GM21619 (cell line): ENCODE results near the gene SLC37A4.
"Not testable (repeated sequence)": the region's sequence is repeated elsewhere in the genome, so short reads cannot be mapped to it uniquely, and the experiment has no call there.

ENCODE experiments used
- ATAC-seq: cut with Tn5 transposase; IDR thresholded peaks from one replicate; pipeline ENCODE4 v1.9.1; 2021; ENCODE audit not compliant: unreplicated experiment

The SLC37A4 gene

DNA sequence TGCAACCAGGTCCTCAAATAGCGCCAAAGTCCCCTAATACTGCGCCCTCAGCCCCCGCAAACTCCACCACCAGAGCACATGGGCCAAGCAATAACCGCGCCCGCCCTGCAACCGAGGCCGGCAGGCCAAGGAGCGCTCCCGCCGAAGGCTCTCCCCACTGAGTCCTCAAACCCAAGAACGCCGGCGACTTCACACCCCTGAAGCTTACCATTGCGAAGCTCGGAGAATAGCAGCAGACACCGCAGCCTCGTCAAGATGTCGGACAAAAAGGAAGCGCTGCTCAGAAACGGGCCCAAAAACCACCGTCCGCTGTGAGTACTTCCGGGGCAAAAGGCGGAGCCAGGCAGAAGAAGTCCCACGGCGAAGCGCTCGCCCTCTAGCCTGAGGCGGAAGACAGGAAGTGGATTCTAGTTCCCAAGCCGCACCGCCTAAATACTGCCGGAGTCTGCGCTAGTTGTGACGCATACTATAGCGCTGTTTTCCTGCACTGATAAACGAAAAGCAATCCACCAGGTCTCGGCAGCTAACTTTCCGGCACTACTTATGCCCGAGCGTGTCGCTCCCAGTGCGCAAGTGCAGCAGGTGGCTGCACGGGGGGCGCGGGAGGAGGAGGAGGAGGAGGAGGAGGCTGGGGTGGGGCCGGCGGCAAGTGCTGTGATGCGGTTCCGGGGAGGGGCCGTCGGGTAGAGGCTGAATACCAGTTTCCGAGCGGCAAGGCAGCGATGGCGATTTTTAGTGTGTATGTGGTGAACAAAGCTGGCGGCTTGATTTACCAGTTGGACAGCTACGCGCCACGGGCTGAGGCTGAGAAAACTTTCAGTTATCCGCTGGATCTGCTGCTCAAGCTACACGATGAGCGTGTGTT is 12.4 kb downstream of the SLC37A4 start, which contains the start of the genes RPS25 and TRAPPC4:
Gene RPS25, minus strand, starts transcription at position 270 of the 865 bp plus-strand sequence. Its CDS starts 59 bp downstream, at position 211.
Gene TRAPPC4, plus strand, starts transcription at position 693 of the 865 bp plus-strand sequence. Its CDS starts 30 bp downstream, at position 723.
- ATAC-seq = peak; percentile 88

DNA sequence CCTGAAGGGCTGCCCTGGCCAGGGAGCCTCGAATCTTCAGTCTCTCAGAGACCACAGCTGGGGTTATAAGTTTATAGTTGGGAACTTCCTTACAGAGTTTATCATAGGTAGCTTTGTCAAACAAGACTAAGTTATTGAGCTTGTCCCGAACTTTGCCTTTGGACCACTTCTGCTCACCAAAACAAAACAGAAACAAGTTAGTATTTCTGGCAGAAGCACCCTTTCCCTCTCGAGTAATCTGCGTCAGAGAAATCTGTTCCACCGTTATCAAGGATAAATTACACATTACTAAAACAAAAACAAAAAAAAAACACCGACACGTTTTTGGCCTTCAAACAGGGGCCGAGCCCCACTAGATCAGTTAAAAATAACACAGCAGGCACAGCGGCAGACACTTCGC is 13.3 kb downstream of the SLC37A4 start:
- ATAC-seq = not testable (repeated sequence)

DNA sequence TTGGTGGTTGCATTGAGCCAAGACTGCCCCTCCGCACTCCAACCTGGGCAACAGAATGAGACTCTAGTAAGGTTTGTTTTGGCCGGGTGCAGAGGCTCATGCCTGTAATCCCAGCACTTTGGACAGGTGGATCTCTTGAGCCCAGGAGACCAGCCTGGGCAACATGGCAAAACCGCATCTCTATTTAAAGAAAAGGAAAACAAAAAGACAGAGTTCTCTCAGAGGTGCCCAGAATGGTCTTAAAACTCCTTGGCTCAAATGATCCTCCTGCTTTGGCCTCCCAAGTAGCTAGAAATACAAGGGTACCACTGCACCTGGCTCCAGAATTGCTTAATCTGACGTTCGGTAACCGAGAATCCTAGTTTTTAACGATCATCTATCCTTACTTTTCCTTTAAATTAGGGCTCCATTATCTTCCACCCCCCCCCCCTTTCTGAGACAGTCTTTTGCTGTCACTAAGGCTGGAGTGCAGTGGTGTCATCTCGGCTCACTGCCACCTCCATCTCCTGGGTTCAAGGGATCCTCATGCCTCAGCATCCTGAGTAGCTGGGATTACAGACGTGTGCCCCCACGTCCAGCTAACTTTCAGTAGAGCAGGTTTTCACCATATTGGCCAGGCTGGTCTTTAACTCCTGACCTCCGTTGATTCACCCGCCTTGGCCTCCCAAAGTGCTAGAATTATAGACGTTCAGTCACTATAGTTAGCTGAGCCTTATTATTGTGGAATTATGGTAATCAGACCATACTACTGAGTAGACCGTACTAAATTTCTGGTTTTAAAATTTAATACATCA is 14.3 kb downstream of the SLC37A4 start:
- ATAC-seq = no peak

DNA sequence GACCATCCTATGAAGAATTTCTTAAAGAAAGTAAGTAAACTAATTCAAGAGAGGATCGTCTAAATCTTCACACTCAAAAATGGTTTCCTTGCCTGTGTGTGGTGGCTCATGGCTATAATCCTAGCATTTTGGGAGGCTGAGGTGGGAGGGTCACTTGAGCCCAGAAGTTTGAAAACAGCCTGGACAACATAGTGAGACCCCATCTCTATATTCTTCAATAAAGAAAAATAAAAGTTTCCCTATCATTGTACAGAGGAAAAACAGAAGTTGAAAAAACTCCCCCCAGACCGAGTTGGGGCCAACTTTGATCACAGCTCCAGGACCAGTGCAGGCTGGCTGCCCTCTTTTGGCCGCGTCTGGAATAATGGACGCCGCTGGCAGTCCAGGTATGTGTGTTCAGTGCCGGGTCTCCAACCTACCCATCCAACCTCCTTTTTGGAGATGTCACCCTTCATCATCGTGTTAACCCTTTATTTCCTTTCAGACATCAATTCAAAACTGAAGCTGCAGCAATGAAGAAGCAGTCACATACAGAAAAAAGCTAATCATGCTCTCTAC is 15.5 kb downstream of the SLC37A4 start:
- no peak for ATAC-seq

DNA sequence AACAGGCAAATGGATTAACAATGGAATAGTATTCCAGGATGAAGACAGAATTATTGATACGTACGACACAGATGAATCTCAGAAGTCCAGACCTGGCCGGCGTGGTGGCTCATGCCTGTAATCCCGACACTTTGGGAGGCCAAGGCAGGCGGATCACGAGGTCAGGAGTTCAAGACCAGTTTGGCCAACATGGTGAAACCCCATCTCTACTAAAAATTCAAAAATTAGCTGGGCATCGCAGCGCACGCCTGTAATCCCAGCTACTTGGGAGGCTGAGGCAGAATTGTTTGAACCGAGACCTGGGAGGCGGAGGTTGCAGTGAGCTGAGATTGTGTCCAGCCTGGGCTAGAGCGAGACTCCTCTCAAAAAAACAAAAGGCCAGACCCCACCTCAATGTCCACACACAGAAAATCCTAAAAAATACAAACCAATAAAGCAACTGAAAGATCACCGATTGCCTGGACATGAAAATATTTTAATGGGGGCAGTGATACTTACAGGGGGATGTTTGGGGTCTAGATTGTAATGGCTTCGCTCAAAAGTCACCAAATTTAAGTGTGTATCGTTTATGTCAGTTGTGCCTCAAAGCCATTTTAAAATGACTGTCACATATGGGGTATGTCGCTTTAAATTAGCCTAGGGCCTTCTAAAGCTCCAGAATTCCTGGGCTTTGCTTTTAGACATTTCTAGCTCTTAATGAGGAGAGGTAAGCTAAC is 16.3 kb downstream of the SLC37A4 start:
- ATAC-seq = no peak

DNA sequence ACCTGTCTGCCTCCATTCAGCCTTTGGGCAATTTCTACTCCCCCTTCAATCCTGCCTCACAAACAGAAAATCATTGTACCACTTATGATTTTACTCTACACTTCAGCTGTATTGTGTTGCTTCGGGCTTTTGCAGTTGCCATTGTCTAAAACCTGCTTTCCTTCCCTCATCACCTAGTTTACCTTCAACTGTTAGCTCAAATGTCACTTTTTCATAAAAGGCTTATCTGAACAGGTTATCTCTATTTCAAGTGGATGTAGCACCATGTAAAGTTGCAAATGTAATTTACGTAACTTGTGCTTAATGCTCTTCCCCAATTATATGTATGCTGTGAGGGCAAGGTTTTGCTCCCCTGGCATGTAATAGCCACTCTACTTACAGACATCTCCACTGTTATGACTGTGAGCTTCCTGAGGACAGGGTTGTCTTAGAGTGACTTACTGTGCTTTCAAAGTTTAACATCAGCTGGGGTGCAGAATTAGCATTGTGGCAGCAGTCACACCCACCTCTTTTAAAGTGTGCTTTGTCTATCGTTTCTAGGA is 18.0 kb downstream of the SLC37A4 start:
- no peak for ATAC-seq

DNA sequence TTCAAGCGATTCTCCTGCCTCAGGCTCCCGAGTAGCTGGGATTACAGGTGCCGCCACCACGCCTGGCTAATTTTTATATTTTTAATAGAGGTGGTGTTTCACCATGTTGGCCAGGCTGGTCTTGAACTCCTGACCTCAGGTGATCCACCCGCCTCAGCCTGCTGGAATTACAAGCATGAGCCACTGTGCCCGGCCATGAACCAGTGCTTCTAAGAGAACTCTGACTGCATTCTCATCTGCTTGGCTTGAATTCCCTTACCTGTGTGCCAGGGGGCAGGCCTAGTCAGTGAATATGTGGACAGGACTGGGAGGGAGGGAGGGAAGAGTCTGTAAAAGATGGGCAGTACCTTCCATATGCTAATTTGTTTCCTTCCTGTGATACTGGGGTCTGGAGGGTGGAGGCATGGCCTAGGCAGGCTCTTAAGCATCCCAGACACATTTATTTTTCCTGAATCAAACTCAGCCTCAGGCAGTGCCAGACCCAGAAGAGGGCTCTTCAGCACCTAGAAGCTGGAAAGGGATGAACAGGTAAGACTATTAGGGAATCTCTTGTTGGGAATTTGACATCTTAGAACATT is 19.1 kb downstream of the SLC37A4 start:
- no peak for ATAC-seq

DNA sequence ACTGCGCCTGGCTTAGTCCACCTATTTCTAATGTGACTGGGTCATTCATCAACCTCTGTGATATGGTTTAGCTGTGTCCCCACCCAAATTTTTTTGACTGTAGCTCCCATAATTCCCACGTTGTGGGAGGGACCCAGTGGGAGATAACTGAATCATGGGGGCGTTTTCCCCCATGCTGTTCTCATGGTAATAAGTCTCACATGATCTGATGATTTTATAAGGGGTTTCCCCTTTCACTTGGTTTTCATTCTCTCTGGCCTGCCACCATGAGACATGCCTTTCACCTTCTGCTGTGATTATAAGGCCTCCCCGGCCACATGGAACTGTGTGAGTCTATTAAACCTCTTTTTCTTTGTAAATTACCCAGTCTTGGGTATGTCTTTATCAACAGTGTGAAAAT is 24.0 kb downstream of the SLC37A4 start:
- ATAC-seq = no peak

DNA sequence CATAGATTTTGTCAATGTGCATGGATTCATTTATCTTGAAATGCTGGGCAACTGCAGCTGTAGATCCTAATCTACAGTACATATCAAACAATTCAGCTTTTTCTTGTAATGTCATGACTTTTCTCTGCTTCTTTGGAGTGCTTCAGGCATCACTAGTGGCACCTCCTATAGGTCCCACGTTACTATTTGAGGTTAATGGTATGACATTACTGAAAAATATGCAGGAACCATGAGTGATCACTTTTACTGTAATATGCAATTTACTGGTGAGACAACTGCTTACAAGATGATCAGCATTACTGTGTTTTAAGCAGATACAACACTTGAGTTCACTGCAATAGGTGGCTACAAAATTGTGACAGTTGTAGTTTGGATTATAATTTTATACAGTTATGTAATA is 29.8 kb downstream of the SLC37A4 start:
- no peak for ATAC-seq

DNA sequence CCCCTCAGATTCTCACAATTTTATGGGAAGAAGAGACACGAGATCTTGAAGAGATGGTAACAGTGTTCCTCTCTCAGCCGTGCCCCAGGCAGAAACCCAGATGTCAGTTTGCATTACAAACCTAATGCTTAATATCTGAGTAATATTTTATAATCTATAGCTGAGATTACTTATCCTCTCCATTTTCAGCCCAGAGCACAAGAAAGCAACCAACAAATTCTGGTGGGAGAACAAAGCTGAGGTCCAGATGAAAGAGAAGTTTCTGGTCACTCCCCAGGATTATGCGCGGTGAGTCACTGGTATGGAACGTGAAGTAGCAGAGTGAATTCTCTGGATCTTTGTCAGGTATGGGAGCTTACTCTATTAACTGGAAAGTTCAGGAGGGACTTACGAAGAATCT is 31.9 kb downstream of the SLC37A4 start:
- no peak for ATAC-seq

DNA sequence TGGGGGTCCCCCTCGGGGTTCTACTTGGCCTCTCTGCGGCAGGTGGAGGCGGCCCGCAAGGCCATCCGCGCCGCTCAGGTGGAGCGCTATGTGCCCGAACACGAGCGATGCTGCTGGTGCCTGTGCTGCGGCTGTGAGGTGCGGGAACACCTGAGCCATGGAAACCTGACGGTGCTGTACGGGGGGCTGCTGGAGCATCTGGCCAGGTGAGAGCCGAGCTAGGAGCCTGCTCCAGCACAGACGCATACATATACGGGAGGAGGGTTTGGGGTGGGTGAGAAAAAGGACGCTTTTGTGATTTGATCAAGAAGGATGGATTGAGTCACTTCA is 32.3 kb downstream of the SLC37A4 start:
- ATAC-seq = peak; percentile 10

DNA sequence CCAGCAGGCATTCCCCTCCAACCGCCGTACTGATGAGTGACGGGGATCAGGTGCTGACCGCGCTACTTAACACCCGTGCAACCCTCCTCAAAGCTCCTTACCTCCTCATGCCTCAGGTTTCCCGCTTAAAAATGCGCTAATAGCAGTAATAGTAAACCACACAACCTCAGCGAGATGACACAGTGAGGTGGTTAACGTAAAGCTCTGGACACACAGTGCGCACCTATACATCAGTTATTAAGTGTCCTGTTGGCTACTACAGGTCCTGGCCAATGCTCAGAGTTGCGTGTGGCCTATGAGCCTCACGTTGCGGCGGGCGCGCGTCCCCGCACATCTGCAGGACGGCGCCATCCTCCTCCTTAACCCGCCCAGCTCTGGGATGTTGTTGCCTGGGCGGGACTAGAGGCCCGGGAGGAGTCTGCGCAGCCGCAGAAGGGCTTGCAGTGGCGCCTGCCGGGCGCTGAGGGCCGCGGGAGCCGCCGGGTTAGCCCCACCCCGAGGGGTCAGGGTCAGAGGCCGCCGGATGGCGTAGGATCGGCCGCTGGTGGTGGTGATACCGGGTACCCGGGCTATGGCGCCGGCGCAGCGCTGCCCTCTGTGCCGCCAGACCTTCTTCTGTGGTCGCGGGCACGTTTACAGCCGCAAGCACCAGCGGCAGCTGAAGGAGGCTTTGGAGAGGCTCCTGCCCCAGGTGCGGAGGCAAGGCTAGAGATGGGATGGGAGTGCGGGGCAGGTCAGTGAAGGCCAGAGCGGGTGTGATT is 32.9 kb downstream of the SLC37A4 start, which contains the start of gene CENATAC:
Gene CENATAC, plus strand, starts transcription at position 512 of the 761 bp plus-strand sequence. Its CDS starts 60 bp downstream, at position 572.
- ATAC-seq = peak; percentile 89

DNA sequence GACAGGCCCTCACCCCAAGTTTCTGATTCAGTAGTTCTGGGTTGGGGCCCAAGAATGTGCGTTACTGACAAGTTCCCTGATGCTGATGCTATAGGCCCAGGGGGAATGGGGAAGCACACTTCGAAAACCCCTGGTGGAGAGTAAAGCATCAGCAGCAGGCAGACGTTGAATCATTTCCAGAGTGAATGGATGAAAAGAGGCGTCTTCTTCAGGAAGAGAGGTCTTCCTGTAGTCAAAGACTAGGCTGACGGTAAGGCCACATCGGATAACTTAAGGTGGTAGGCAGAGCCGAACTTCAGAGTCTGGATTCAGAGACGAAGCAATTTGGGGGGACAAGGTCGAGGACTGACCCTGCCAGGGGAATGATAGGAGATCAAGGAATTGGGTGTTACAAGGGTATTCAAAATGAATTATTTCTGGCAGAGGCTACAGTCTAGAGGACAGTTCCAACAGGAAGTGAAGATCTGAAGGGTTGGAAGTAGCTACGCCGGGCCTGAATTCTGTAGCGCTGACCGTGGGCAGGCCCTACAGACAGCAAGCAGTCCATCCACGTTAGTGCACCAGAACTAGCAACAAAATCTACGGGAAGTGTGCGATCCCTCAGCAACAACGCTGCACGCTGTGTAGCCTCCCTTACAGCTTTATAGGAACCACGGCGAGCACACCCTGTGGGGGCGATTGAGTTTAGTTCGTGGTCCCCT is 33.6 kb downstream of the SLC37A4 start:
- peak; percentile 8 for ATAC-seq

DNA sequence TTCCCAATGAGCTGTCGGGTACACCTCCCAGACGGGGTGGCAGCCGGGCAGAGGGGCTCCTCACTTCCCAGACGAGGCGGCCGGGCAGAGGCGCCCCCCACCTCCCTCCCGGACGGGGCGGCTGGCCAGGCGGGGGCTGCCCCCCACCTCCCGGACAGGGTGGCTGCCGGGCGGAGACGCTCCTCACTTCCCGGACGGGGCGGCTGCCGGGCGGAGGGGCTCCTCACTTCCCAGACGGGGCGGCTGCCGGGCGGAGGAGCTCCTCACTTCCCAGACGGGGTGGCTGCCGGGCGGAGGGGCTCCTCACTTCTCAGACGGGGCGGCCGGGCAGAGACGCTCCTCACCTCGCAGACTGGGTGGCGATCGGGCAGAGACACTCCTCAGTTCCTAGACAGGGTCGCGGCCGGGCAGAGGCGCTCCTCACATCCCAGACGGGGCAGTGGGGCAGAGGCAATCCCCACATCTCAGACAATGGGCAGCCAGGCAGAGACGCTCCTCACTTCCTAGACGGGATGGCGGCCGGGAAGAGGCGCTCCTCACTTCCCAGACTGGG is 39.1 kb downstream of the SLC37A4 start:
- ATAC-seq = not testable (repeated sequence)

DNA sequence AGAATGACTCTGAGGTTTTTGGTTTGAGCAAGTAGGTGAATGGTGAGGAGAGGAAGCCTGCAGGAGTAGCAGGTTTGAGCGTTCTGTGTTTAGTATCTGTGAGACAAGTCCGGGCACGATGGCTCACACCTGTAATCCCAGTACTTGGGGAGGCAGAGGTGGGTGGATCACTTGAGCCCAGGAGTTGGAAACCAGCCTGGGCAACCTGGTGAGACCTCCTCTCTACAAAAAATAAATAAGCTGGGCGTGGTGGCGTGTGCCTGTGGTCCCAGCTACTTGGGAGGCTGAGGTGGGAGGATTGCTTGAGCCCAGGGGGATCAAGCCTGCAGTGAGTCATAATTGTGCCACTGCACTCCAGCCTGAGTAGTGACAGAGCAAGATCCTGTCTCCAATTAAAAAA is 42.4 kb downstream of the SLC37A4 start:
- ATAC-seq = no peak

DNA sequence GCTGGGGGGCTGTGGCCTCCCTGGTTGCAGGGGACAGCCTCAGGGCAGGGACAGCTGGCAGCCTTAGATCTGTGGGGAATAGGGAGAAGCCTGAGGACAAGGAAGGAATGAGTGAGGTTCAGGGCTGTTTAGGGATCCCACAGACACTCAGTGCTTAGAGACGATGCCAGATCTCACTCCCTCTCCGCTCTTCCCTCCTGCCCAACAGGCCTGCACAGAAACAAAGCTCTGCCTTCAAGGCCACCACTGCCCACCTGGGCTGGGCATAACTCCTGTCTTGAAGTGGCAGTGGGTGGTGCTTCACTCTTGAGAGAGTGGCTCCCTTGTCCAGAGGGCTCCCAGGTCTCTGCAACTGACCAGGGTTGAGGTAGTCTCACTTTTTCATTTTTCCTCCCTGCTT is 45.9 kb downstream of the SLC37A4 start:
- ATAC-seq = no peak

DNA sequence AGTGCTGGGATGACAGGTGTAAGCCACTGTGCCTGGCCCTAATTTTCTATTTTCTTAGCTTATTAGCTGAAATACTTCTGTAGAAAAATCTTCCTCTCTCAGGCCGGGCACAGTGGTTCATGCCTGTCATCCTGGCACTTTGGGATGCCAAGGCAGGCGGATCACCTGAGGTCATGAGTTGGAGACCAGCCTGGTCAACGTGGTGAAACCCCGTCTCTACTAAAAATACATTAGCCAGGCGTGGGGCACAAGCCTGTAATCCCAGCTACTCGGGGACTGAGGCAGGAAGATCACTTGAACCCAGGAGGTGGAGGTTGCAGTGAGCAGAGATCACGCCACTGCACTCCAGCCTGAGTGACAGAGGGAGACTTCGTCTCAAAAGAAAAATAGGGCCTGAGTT is 46.3 kb downstream of the SLC37A4 start:
- ATAC-seq = not testable (repeated sequence)

DNA sequence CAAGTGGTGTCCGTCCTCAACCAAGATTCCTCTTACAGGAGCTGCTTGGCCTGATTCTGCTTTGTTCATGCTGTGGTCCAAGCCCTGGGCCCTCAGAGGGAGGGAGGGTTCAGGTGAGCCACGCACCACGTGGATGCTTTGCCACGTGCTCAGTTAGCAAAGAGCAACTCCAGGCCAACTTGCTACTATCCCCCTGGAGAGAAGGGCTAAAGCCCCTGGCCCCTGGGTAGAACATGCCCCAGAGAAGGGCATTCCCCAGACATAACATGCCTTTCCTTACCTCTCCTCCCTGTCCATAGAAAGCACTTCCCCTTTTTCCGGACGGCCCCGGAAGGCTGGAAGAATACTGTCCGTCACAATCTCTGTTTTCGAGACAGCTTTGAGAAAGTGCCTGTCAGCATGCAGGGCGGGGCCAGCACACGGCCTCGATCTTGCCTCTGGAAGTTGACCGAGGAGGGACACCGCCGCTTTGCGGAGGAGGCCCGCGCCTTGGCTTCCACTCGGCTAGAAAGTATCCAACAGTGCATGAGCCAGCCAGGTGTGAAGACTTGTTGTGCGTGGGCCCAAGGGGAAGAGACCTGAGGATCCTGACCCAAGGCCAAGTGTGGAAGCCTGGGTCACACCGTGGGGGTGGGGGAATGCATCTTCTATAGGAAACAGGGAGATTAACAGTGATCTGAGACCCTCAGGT is 50.3 kb downstream of the SLC37A4 start:
- ATAC-seq = no peak
